ENCODE data around the gene FAM186B.

The FAM186B gene

DNA sequence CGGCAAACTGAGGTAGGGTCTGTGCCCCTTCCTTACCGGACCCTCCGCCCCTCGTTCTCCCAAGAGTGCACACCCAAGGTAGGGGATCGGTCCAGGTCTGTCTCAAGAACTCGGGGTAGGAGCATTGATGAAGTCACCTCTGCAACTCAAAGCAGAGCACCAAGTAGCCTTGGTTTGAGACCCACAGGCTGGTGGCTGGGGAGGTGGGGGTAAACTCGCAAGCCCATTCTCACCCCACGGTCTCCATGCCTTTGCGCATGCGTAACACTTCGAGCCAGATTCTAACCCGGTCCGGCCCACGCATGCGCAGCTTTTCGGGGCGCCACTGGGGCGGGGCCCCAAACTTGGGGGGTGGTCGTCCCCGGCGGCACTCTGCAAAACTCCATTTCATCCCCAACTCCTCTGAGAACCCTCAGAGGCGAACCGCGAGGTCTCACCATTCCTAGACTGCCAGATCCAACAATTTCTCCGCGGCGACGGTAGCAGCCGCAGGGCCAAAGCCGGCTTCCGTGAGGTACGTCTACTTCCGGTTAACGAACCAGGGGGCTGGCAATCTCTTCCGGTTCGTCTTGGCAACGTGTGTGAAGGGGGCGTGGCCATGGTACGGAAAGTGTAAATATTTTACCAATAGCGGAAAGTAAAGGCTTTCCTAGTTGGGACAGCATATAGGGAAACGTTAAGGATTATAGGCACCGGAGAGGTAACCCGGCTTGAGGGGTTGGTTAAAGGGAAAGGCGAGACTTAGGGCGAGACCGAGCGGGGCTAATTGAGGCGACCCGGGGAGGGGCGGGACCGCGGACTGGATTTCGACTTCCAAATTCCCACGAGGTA lies 37.6 kb downstream of the FAM186B start, which contains the start of gene MCRS1:
TSS of gene MCRS1 (minus strand) at position 532 of the 831 bp plus-strand sequence. CDS start 1,411 bp downstream, outside the sequence.
- DNase-seq (ENCODE audit: low spot score) = peak; percentile 91

DNA sequence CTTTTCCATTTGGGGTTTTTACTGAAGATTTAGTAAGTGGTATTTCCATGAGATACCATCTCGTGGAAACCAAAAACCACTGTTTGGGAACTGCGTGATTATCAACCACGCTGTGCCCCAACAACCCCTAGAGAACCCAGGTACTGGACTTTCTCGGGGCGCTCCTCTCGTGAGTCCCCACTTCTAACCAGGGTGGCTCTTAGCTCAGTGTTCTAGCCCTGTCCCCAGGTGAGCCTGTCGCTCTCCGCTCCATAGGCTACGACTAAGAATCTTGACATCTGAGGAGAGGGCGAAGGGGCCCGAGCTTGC lies 38.2 kb downstream of the FAM186B start:
- no peak for DNase-seq (ENCODE audit: low spot score)

DNA sequence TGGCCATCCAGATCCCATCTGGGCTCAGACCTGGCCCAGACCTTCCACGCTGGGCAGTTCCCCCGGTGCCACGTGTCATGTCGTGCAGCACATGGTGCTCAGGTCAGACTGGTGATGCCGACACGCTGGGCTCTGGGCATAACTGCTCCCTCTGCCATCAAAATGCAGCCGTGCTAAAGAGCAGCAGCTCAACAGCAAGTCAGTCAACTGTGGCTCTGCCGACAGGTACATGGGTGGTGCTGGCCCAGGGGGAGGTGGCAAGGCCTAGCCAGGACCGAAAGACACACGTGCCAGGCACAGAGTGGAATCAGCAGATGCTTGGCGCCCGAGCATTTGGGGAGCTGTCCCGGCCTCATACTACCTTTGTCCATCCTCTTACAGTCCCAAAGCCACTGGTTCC lies 39.1 kb downstream of the FAM186B start:
- no peak for DNase-seq (ENCODE audit: low spot score)

DNA sequence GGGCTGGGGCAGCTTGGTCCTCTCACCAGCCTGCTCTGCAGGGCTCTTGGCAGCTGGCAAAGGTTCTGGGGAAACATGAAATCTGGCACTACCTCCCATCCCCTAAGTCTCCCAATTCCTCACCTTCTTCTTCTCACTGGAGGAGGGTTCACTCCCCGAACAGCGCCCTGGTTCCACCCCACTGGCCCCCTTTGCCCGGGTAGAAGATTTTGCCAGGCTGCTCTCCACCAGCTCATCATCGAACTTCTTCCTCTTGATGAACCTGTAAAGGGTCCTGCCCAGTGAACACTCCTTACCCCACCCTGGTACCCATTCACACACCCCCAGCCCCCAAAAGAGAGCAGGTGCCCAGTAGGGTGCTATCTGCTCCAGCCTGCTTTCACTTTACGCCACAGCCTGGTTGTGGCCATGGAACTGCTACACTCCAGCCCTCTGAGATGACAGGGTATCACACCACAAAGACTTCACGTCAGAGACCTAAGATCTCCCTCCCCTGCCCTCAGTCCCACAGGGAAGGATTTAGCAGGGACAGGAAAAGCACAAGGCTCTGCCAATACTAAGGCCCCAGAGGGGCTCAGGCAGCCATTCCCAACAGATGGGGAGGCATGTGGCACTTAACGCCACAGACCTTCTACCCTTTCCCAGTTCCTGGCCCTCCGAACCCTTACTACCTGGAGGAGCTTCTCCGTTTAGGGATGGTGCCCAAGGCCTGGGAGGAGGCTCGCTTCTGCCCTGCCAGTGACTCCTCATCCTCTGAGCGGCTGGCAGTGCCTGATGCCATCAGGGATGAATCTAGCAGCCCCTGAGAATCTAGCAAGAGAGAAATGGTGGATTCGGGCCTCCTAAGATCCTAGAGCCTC lies 39.8 kb downstream of the FAM186B start:
- no peak for DNase-seq (ENCODE audit: low spot score)

DNA sequence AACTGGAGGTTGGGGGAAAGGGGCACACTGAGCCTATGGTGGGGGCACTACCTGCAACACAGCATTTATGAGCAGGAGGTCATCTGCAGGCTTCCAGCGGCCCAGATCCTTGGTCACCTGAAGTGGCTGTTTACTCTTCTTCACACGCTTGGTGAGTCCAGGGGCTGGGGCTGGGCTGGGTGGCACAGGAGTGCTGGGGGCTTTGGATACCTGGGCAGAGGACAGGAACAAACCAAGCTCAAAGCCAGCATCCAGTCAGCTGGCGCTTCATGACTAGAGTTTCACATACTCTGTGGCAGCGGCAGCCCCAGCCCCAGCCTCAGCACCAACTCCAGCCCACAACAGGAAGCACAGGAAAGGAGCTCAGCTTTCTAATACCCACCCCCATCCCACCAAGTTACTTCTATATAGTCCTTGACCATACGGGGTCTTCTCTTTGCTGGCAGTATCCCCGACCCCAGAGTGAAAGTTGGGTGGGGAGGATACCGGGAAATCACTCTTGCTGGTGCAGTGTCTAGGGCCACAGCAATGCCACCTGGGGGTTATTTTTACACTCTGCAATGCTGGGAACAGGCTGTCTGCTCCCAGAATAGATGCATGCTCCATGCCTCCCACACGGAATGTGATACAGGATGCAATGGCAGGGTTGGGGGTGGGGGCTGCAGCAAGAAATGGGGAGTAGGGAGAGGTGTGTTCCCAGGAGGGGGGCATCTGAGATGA lies 40.6 kb downstream of the FAM186B start:
- DNase-seq (ENCODE audit: low spot score) = no peak

DNA sequence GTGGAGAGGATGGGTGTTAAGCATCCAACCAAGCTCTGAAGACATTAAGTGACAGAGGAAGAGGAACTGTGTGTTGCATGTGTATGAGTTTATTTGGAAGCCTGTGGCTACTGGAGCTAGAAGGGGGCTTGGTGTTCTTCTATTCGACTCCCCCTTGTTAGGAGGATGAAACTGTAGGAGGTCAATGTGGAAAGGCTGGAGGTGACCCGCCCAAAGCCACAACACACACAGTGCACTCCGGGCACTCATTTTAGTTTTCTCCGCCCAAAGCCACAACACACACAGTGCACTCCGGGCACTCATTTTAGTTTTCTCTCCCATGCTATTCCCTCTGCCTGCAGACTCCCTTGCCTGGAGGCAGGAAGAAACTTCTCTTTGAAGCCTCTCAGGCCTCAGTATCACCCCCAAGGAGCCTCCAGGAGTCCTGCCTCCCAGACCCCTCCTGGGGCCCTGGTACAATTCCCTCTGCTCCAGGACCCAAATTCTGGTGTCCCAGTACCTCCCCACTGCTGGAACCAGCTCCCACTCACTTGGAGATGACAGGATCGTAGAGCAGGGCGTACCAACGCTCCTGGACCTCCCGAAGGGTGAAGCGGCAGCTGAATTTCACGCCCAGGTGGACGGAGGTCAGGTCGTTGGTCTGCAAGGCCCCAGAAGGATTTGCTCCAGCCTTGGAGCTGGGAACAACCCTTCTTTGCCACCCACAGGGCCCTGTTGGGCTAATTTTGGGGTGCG lies 41.3 kb downstream of the FAM186B start:
- DNase-seq (ENCODE audit: low spot score) = no peak

DNA sequence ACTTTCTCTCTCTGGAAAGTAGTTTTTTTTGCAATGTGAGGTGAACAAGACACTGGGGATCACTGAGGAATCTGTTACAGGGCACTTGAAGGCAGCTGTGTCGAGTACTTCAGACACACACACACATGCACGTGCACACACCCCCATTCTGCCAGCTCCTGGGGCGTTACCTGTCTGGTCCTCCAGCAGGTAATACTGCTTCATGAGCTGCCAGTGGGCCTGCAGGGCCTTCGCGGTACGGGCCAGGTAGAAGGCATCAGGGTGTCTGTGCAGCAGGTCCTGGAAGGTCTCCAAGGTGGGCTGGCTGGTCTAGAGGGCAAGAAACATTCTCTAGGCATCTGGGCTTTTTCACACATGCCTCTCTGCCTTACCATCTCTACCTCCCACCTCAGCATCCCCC lies 42.6 kb downstream of the FAM186B start:
- no peak for DNase-seq (ENCODE audit: low spot score)

DNA sequence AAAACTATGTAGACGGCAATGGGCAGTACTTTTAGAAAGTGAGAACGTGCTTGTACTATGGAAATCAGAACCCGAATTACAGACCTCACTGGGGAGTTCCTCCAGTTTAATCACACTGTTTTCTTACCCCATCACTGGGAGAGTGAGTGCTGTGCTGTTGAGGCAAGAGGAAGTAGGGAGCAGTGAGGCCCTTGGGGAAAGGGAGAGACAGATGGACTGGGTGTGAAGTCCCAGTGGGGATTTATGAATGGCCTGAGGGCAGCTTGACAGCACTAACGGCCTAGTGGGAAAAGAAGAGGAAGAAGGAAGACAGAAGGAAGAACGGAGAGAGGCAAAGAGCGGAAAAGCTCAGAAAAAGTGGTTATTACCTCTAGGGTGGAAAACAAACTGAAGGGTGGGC lies 43.2 kb downstream of the FAM186B start:
- DNase-seq (ENCODE audit: low spot score) = no peak

DNA sequence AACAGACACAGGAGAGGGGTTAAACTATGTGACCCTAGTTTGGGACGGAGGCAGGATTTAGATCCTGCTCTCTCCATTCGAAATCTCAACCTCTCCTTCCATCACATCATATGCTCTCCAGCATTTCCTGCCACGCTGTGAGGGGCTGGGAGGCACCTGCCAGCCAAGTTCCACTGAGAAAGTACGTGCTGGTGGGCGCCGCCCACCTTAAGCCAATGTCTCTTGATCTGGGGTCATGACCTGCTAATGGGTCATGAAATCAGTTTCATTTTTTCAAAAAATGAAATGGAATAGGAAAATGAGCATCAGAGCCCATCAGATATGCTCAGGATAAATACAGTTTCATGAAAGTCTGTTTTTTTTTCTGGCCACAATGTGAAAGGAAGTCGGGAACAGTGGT lies 44.7 kb downstream of the FAM186B start:
- DNase-seq (ENCODE audit: low spot score) = no peak

DNA sequence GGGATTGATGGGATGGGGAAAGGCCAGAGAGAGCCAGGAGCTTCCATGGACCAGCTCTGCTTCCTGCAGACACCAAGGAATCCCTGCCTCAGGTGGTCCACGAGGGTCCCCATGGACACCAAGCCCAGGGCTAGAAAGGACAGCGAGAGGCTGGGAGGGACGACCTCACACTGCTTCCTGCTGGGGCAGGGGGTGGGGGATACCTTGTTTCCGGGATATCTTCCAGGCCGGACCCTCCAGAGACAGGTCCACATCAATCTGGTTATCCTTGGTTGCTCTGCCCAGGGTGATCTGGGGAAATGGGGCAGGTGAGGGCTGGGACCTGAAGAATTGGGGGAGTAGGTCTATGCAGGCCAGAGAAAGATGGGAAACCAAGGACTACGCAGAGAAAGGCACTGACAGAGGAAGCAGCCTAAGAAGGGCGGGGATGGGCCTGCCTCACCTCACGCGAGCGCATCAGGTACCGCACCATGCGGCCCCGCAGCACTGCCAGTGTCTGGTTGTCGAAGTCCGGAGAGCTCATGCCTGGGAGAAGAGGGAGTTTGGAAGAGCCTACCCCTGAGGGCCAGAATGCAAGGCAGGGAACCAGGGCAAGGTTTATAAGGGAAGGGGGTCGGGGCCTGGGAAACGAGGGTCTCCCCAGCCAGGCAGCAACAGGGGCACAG lies 46.3 kb downstream of the FAM186B start:
- DNase-seq (ENCODE audit: low spot score) = no peak

DNA sequence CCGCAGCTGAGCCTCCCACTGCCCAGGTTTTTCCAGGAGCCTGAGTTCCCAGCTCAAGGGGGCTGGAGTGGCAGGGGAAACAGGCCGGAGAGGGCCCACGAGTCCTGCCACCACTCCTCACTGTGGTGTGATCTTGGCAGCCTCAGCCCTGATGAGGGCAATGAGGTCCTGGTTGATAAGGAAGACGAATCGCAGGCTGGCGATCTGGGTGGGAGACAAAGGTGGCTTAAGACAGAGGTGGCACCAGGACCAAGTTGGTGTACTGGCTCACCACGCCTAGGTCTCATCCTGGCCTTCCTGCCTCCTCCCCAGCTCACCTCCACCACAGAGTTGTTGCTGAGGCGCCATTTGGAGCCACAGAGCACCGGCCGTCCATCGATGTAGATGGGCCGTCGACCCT lies 46.9 kb downstream of the FAM186B start:
- no peak for DNase-seq (ENCODE audit: low spot score)

DNA sequence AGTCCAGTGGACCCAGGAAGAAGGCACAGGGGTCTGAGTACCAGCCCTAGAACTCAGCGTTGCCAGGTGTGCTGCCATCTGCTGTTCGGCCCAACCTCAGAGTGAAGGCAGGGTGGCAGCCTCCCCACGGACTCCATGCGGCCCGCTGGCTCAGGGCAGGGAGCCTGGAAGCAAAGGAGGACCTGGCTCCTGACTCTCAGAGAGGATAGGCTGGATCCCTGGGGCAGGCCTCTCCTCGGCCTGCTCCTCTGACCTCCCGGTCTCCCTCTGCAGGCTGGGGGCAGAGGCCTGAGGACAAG lies 47.6 kb downstream of the FAM186B start:
- DNase-seq (ENCODE audit: low spot score) = no peak

DNA sequence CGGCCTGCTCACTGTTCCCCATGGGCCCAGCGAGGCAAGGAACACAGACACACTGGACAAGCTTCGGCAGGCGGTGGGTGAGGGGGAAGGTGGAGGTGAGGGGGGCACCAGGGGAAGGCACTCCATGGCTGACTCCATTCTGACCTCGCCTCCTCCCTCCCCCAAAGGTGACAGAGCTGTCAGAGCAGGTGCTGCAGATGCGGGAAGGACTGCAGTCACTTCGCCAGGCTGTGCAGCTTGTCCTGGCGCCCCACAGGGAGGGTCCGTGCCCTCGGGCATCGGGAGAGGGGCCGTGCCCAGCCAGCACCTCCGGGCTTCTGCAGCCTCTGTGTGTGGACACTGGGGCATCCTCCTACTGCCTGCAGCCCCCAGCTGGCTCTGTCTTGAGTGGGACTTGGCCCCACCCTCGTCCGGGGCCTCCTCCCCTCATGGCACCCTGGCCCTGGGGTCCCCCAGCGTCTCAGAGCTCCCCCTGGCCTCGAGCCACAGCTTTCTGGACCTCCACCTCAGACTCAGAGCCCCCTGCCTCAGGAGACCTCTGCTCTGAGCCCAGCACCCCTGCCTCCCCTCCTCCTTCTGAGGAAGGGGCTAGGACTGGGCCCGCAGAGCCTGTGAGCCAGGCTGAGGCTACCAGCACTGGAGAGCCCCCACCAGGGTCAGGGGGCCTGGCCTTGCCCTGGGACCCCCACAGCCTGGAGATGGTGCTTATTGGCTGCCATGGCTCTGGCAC lies 48.1 kb downstream of the FAM186B start:
- DNase-seq (ENCODE audit: low spot score) = no peak

DNA sequence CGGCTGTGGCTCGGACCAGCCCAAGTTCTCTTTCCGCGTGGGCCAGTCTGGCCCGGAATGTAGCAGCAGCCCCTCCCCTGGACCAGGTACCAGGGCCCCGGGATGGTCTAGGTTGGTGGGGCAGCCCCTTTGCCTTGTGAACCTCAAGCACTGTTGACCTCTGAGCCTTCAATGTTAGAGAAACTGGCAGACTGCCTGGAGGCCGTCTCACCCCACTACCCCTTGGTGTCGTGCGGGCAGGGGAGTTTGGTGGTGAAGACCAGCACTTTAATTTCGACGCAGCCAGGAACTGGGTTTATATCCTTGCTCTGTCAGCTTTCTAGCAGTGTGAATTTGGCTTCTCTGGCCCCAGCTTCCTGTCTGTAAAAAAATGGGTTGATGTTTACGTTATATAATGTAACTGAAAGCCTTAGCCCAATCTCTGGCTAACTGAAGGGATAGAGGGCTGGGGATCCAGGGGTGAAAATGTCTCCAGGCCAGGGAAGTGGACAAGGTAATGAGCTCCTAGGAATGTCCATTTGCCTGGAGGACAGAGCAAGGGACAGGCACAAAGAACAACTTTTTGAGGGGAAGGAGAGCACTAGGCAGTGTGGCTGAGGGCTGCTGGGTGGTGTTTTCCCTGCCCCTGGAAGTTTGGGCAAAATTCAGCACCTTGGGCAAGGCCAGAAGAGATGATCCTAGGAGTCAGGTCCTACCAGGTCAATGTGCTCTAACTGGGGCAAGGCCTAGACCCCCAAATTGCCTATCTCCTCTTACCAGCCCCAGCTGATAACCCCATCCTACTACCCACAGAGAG lies 48.9 kb downstream of the FAM186B start:
- no peak for DNase-seq (ENCODE audit: low spot score)

DNA sequence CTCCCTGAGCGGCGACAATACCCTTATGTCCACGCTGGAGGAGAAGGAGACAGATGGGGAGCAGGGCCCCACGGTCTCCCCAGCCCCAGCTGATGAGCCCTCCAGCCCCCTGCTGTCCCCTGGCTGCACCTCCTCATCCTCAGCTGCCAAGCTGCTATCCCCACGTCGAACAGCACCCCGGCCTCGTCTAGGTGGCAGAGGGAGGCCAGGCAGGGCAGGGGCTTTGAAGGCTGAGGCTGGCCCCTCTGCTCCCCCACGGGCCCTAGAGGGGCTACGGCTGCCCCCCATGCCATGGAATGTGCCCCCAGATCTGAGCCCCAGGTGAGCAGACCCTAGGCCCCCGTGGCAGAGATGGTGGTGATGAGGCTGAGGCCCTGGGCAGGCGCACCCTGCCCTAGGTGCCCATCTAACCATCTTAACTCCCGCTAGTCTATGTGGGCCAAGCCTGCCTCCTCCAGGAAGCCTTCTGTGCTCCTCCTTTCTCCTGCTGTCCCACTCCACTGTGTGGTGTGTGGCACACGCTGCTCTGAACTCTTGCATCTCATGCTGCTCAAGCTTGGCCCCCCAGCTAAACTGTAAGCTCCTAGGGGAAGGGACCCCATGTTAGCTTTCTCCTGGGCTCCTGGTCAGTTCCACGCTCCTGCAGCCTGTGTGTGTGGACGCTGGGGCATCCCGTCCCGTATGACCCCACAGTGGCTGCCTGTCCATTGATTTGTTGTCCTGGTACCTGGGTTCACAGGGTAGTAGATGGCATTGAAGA lies 49.6 kb downstream of the FAM186B start:
- DNase-seq (ENCODE audit: low spot score) = no peak

DNA sequence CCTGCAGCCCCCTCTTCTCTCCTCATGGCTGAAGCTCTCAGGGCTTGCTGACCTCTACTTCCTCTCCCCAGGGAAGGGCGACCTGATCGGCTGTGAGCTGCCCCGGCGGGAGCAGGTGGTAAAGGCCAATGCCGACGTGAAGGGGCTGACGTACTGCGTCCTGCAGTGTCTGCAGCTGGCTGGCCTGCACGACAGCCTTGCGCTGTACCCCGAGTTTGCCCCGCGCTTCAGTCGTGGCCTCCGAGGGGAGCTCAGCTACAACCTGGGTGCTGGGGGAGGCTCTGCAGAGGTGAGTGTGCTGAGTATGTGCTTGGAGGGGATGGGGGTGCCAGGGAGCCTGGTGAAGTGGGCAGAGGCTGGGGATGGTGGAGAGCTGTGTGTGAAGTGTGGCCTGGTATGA lies 51.2 kb downstream of the FAM186B start:
- DNase-seq (ENCODE audit: low spot score) = no peak

DNA sequence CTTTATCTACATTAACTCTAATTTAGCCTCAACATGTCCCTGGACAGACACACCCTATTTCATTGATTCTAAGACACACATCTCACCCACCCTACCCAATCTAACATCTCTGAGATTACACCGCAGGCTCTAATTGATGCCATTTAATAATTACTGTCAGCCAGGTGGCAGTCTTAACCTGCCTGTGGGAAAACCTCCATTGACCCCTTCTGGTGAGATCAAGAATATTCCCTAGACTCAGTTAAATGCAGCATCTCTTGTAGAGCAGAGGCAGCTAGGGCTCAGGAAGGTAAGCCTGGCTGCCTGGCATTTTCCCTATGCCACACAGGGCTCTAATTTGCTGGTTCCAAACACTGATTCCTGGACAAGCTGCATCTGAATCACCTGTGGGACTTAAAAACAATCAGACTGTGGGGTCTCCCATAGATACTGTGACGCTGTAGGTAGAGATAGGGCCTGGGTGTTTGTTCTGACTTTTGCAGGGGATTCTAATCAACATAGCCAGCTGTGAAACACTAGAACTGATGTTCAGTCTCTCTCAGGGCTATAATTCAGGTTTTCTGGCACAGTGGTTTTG lies 51.8 kb downstream of the FAM186B start:
- DNase-seq (ENCODE audit: low spot score) = peak; percentile 59

DNA sequence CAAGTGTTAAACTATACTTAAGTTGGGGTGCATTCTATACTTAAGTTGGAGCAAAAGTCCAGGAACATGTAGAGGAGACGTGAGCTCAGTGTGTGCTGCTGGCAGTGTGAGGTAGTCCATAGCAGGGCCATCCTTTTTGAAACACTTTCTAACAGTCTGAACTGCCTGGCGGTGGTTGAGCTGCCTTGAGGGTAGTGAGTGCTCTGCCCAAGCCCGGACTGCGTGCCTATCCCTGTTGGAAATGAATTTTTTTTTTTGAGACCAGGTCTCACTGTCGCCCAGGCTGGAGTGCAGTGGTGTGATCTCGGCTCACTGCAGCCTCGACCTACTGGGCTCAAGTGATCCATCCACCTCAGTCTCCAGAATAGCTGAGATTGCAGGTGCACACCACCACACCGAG lies 52.5 kb downstream of the FAM186B start:
- no peak for DNase-seq (ENCODE audit: low spot score)

DNA sequence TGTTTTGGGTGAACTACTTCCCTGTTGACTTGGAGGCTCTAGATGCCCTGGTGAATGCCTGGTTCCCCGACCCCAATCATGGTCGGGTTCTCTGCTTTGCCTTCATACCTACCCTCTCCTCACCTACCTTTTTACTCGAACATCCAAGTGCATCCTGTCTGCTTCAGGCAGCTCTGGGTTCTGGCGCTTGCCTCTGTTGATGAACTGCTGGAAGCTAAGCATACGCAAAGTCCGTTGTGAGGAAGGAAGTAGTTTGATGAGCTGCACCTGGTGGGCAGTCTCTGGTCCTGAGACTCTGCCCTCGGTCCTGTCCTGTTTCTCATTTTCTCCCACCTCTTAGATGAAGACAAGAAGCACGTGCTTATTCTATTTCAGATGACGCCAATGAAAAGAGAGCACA lies 53.0 kb downstream of the FAM186B start:
- DNase-seq (ENCODE audit: low spot score) = no peak

All from CD4-positive, alpha-beta T cell treated with Interleukin-2 at 100 ng/mL for 4 hours (primary cell).